Stimulated activated naive CD8-positive, alpha-beta T cell treated with anti-CD3 and anti-CD28 coated beads, Interleukin-15, amount 100 ng/mL, for 72 hours (primary cell): ENCODE data around the gene NRXN3.

Experiments
- ATAC-seq: fragments of 150-1000 bp; cut with Tn5 transposase; 2 replicates; pipeline ENCODE4 v1.10.0; 2021; ENCODE audit warnings: mild to moderate bottlenecking, moderate library complexity
- DNase-seq, 2 donors: peaks; one replicate each; pipeline ENCODE4 v3.0.0; 2021 to 2022
- H3K27ac Mint-ChIP-seq, 2 donors: one replicate each; pipeline ENCODE4 v1.8.0; 2022; ENCODE audit warnings: mild to moderate bottlenecking in 2 of 2, mixed read lengths in 2 of 2, moderate library complexity in 2 of 2
- H3K27me3 Mint-ChIP-seq: one replicate; pipeline ENCODE4 v1.8.0; 2022; ENCODE audit warnings: mixed read lengths
- H3K4me1 Mint-ChIP-seq: one replicate; pipeline ENCODE4 v1.8.0; 2022; ENCODE audit warnings: mild to moderate bottlenecking, mixed read lengths
- H3K4me3 Mint-ChIP-seq, 2 donors: one replicate each; pipeline ENCODE4 v1.8.0; 2022; ENCODE audit warnings: mild to moderate bottlenecking in 2 of 2, mixed read lengths in 2 of 2, moderate library complexity in 1 of 2
- H3K9me3 Mint-ChIP-seq, 2 donors: one replicate each; pipeline ENCODE4 v1.8.0; 2022; ENCODE audit warnings: mixed read lengths in 2 of 2

Gene NRXN3

DNA sequence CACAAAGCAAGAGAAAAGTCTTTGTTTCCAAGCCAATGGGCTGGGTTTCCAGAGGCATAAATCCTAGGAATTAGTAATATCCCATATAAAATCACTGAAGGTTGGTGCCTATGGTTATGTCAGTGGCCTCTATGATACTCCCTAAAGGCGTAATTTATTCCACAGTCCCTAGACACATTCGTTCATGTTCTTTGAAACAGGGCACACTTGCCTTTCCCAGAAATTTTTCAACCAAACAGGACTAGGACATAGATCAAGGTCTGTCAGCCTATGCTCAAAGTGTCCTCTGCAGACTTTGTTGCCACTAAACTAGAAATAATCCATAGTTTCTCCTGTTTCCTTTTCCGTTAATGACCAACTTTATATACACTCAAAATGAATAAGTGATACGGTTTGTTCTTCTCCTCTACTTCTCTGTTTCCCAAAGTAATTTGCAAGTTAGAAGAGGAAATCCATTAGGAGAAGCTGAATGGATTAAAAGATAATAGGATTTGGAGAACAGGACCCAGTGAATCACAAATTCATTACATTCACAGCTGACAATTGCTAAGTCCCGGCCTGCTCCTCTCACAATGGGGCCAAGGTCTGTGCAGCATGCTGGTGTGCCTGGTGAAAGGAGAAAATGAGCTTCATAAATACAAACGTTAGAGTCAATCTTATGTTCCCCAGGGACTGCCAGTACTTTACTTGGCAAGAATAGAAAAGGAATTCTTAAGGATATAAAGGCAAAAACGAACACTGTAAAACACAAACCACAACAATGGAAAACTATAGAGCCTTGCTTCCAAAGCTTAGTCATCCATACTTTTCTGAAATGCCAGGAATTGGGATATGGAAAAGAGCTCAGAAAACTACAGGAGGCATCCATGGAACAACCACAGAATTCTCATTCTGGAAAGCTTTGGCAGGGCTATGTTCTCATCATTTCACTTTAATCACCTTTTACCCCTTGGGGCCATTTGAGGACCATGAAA lies 966.2 kb downstream of the NRXN3 start:
- no peak overlapping the region for H3K27ac Mint-ChIP-seq
- no peaks in the 10 kb centered on the region for H3K9me3 Mint-ChIP-seq
- ATAC-seq: no peak
- no peak for DNase-seq
- no peaks in the 10 kb centered on the region for H3K4me1 Mint-ChIP-seq
- no peak overlapping the region for H3K4me3 Mint-ChIP-seq
- H3K27me3 Mint-ChIP-seq: no peaks in the 10 kb centered on the region

DNA sequence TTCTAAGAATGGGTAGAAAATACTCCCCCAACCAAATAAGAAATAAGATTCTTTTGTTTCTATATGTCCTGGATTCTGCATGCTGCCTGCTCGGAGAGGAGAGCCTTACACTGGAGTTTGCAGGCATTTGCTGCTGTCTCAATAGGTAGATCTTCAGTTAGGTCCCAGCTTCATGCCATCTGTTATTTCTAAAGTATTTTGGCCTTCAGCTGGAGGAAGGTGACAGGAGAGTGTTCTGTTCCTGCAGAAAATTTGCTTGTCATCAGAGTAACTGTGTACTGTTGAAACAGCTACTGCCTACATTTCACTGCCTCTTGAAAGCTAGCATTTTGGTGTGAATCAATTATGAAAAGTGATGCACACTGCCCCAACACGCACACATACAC lies 966.9 kb downstream of the NRXN3 start:
- Mint-ChIP-seq H3K27me3 (no peaks in the 10 kb centered on the region), H3K27ac (no peak overlapping the region), H3K4me3 (no peak overlapping the region), H3K4me1 (no peaks in the 10 kb centered on the region), H3K9me3 (no peaks in the 10 kb centered on the region)
- no peak for DNase-seq
- no peak for ATAC-seq

DNA sequence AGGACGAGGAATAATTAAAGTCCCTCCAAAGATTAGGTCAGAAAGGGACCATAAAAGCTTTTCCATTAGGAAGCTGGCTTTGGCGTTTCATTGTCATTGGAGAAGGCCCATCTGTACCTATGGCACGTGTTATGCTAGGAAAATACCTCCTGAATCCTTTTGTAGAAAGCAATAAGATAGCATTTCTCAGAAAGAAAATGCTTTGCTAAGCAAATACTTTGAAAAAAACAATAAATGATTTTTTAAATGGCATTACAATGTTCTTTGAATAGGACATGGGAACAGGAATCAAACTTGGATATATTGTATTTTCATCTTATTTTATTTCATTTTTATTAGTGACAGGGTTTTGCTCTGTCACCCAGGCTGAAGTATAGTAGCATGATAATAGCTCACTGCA lies 967.7 kb downstream of the NRXN3 start:
- DNase-seq (no peak), ATAC-seq (no peak)
- Mint-ChIP-seq H3K4me3 (no peak overlapping the region), H3K27ac (no peak overlapping the region), H3K9me3 (no peaks in the 10 kb centered on the region), H3K4me1 (no peaks in the 10 kb centered on the region), H3K27me3 (no peaks in the 10 kb centered on the region)

DNA sequence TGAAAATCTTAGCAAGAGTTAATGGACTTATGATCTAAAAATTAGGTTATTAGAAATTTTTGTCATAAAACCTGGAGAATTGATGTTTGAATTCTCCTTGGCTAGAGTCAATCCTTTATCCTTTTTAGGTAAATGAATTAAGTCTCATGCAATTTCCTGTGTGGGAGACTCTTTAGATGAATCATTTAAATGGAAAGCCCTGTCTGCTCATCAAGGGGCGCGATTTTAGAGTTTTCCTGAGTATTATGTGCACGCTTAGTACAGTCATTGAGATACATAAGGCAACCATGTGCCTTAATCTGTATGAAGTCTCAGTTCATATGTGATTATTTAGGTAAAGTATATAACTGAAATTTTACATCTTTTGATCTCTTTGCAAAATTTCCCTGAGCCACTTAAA lies 974.7 kb downstream of the NRXN3 start:
- Mint-ChIP-seq H3K9me3 (peaks cover 0 to 13% of the 10 kb centered on the region in 2 donors), H3K4me3 (no peak overlapping the region), H3K27me3 (no peaks in the 10 kb centered on the region), H3K27ac (no peak overlapping the region), H3K4me1 (no peaks in the 10 kb centered on the region)
- DNase-seq: no peak
- ATAC-seq: no peak

DNA sequence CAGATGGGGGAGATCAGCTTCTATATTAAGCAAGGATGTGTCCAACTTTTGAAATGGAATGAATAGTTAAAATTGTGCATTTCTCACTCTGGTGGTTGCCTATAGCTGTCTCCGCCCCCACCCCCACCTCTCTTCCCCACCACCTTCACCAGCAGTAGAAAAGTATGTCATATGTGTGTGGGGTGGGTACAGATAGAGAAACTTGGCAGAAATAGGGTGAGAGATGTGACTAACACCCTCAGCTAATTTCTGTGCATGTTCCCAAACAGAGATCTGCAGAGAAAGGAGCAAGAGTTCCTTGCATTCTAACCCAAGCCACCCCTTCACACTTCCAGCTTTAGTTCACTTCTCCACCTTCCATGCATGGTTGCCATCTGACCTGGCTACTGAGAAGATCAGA lies 980.1 kb downstream of the NRXN3 start:
- no peak overlapping the region for H3K4me3 Mint-ChIP-seq
- no peaks in the 10 kb centered on the region for H3K27me3 Mint-ChIP-seq
- DNase-seq (no peak), ATAC-seq (no peak)
- no peaks in the 10 kb centered on the region for H3K4me1 Mint-ChIP-seq
- H3K9me3 Mint-ChIP-seq: peaks cover 0 to 19% of the 10 kb centered on the region in 2 donors
- H3K27ac Mint-ChIP-seq: no peak overlapping the region

DNA sequence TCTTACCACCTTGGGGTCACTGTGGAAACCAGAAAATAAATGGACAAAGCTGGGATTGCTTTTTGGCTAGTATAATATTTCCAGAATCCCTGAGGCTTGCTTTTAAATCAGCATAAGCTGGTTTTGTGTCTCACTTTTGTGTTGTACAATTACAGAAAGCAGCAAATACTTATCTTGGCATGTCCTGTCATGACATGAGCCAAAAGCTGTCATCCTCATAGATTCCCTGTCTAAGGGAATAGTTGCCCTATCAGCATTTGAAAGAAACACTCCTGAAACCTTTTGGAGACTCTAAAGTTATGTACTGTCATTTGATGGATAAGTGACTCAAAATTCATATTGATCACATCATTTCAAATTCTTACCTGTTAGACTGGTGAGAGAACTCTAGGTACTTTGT lies 987.2 kb downstream of the NRXN3 start:
- Mint-ChIP-seq H3K4me1 (no peaks in the 10 kb centered on the region), H3K4me3 (no peak overlapping the region)
- DNase-seq: no peak

DNA sequence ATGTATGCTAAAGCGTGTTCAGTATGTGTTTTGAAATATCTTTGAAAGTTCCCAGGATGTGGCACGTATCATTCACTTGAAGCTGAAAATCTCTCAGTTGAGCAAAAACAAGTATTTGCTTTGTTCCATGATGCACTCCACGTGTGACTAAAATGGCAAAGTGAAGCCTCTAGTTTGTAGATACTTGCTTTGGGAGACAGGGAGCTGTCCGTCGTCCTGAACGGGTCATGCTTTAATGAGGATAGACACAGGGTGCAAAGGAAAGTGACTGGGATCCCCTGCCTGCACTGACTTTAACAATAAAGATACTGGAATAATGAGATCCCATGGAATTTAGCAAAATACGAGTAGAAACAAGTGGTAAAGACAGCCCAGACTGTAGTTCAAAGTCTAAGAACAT lies 991.4 kb downstream of the NRXN3 start:
- Mint-ChIP-seq H3K4me1 (no peaks in the 10 kb centered on the region), H3K4me3 (no peak overlapping the region), H3K9me3 (peaks cover 8 to 10% of the 10 kb centered on the region in 2 donors), H3K27ac (no peak overlapping the region), H3K27me3 (no peaks in the 10 kb centered on the region)
- ATAC-seq (no peak), DNase-seq (no peak)

More for the DNA sequence above, 987.2 kb downstream of the NRXN3 start:
- H3K9me3 Mint-ChIP-seq: peaks cover 0 to 2% of the 10 kb centered on the region in 2 donors
- no peaks in the 10 kb centered on the region for H3K27me3 Mint-ChIP-seq
- no peak for ATAC-seq
- H3K27ac Mint-ChIP-seq: no peak overlapping the region

DNA sequence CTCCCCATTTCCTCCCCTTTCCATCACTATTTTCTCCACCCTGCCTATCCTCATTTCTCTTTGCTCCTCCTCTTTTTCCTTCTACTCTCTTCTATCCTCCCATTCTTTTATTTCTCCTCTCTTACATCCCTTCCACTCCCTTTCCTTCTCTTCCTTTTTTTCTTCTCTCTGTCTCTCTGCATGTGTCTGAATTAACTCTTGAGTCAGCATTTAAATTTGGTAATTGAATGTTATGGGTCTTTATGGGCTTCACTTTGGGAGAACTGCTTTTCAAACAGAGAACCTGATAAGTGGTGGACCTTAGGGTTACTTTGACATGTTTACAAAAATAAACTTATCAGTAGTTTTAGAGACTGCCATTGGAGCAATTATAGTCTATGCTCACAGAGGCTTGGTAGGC lies 992.7 kb downstream of the NRXN3 start:
- no peak for ATAC-seq
- no peak overlapping the region for H3K4me3 Mint-ChIP-seq
- H3K4me1 Mint-ChIP-seq: no peaks in the 10 kb centered on the region
- no peaks in the 10 kb centered on the region for H3K27me3 Mint-ChIP-seq
- DNase-seq: no peak
- H3K27ac Mint-ChIP-seq: no peak overlapping the region
- peaks cover 8 to 10% of the 10 kb centered on the region in 2 donors for H3K9me3 Mint-ChIP-seq

DNA sequence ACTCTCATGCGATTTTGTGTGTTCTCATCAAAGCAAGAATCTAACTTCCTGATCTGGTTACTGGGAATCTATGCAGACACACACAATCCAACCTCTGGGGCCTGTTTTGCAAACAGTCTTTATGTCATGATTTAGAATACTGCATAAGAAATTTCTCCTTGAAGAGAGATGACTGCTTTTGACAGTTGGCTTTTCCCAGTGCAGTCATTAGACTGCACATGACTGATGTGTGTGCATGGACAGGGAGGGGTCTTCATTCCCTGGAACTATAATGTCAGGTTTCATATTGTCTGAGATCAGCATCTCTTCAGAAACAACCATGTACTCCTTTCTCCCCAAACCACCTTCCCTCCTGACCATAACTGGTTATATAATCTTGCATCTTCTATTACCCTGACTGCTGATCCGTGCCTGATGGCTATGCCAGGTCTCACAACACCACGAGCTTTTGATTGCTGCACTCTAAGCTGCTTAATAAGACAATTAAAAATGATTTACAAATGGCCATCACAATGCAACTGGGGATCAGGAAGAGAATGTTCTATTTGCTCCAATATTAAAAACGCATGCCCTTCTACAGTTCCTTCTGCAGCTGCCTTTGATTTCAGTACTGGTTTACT lies 995.4 kb downstream of the NRXN3 start:
- no peaks in the 10 kb centered on the region for H3K27me3 Mint-ChIP-seq
- no peak overlapping the region for H3K27ac Mint-ChIP-seq
- no peaks in the 10 kb centered on the region for H3K4me1 Mint-ChIP-seq
- ATAC-seq (no peak), DNase-seq (no peak)
- no peak overlapping the region for H3K4me3 Mint-ChIP-seq
- peaks cover 8 to 10% of the 10 kb centered on the region in 2 donors for H3K9me3 Mint-ChIP-seq

DNA sequence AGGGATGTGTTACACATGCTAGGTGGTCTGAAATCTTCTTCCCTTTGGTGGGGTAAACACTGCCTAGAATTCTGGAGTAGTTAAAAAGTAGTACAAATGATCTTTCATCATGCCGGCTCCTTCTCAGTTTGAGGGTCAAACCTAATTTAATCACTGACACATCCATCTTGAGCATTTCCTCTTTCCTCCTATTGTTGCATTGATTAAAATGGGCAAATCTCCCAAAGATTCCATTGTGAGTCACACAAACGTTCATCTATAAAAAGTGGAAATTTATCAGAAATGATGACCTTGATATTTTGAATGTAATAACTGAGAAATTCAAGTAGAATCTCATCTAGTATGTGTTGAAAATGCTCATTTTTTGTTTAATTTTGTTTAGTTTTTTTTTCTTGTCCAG lies 996.0 kb downstream of the NRXN3 start:
- DNase-seq (no peak), ATAC-seq (no peak)
- no peak overlapping the region for H3K27ac Mint-ChIP-seq
- H3K9me3 Mint-ChIP-seq: peaks cover 8 to 10% of the 10 kb centered on the region in 2 donors
- no peak overlapping the region for H3K4me3 Mint-ChIP-seq
- no peaks in the 10 kb centered on the region for H3K27me3 Mint-ChIP-seq
- H3K4me1 Mint-ChIP-seq: no peaks in the 10 kb centered on the region

DNA sequence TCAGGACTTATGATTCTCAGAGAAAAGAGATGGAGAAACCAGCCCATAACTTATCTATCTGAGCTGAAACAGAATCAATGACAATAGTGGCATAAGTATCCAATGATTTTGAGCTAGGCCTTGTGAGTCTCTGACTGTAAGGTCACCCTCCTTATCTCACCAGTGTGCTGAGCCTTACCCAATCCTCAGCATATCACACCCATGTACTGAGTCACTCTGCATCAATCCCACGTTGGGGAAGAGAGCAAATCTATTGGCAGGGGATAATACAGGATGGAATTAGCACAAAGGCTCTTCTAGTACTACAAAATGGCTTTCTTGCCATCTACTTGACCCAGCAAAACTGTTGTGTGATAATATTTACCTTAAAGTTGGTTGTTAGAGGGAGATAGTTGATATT lies 997.8 kb downstream of the NRXN3 start:
- H3K4me3 Mint-ChIP-seq: no peak overlapping the region
- no peak overlapping the region for H3K27ac Mint-ChIP-seq
- DNase-seq: no peak
- ATAC-seq: no peak
- H3K27me3 Mint-ChIP-seq: no peaks in the 10 kb centered on the region
- peaks cover 2 to 6% of the 10 kb centered on the region in 2 donors for H3K9me3 Mint-ChIP-seq
- no peaks in the 10 kb centered on the region for H3K4me1 Mint-ChIP-seq

DNA sequence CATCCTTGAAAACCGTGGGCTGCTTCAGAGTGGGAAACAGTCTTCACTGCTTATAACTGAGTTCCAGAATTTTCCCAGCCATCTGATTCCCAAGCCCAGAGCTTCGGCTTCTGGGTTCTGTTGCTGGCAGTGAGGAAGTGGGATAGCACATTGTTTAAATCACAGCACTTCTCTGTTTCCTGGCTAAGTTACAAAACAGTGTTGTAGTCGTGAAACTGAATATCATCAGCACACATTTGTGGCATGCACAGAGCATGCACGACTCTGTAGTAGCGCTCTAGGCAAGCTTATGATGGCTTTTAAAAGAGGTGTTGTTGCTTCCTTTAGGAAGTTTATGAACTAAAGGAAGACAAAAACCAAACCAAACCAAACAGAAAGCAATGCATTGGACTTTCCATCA lies 1005.5 kb downstream of the NRXN3 start:
- Mint-ChIP-seq H3K4me3 (no peak overlapping the region), H3K27me3 (no peaks in the 10 kb centered on the region), H3K4me1 (no peaks in the 10 kb centered on the region), H3K9me3 (peaks cover 0 to 10% of the 10 kb centered on the region in 2 donors), H3K27ac (no peak overlapping the region)
- DNase-seq (no peak), ATAC-seq (no peak)

DNA sequence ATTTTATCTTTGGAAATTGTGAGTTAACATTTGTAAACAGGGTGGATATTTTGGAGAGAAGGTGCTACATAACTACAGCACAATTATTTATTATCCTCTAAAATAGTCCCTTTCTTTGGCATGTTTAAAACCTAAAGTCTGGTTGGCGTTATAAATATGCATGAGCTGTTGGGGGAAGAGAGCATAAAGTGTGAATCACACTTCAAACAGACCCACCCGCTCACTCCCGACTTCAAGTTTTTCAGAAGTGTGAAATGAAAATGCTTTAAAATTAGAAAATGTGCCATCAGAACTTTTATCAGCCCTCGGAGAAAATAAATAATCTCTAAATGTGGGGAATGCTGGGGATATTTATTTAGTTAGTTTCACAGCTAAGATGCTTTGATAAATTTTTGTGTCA lies 1006.9 kb downstream of the NRXN3 start:
- ATAC-seq (no peak), DNase-seq (no peak)
- Mint-ChIP-seq H3K9me3 (peaks cover 0 to 10% of the 10 kb centered on the region in 2 donors), H3K27ac (no peak overlapping the region), H3K4me3 (no peak overlapping the region), H3K27me3 (no peaks in the 10 kb centered on the region), H3K4me1 (no peaks in the 10 kb centered on the region)

DNA sequence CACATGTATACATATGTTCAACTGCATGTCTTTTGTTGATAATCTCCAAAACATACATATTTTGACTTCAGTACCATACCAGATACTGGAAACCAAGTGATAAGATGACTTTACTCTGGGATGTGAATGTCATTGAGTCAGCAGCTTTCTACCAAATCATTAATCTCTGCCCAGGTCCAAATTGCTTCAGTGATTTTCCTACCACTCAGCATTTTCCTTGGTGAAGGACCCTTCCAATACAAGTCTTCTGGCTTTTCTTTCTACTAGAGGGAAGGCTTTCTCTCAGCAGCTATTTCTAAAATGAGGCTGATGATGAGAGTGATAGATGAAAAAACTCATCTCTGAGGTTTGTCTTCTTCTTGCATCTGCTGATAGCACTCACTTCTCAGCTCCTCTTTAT lies 1008.5 kb downstream of the NRXN3 start:
- Mint-ChIP-seq H3K27me3 (no peaks in the 10 kb centered on the region), H3K27ac (no peak overlapping the region), H3K4me3 (no peak overlapping the region), H3K4me1 (no peaks in the 10 kb centered on the region), H3K9me3 (peaks cover 7 to 10% of the 10 kb centered on the region in 2 donors)
- ATAC-seq (no peak), DNase-seq (no peak)

DNA sequence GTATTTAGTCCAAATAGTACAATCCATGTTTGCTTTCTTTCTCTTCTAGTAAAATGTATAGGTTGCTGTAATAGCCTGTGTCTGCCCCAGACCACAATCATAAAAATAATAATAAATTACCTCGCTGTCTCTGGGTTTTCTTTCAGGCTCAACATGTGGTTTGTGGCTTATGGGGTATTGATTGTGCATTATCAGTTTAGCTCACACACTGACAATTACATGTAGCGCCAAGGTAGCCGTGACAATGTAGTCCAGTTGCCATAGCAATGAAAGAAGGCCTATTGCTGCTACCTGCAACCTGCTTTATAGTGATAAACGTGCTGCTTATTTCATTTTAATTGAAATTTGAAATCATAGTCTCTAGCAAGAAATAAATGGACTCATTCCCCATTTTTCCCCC lies 1009.8 kb downstream of the NRXN3 start:
- H3K27ac Mint-ChIP-seq: no peak overlapping the region
- no peak for ATAC-seq
- no peak overlapping the region for H3K4me3 Mint-ChIP-seq
- no peak for DNase-seq
- peaks cover 5 to 7% of the 10 kb centered on the region in 2 donors for H3K9me3 Mint-ChIP-seq
- H3K27me3 Mint-ChIP-seq: no peaks in the 10 kb centered on the region
- no peaks in the 10 kb centered on the region for H3K4me1 Mint-ChIP-seq

DNA sequence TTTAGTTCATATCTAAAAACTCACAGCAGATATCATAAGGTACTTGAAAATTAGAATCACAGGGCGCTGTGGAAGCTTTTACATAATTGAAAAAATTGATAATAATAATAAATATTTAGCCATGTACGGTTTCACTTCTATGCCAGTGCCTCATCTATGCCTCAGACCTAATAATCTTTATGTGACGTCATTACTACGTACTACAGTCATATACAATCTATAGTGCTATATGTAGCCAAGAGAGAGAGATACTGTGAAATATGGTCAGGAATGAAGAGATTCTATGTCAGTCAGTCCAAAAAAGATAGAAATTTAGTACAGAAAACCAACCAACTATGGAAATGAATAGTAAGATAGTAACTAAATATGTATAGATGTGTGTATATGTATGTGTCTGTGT lies 1010.5 kb downstream of the NRXN3 start:
- Mint-ChIP-seq H3K9me3 (peaks cover 5 to 7% of the 10 kb centered on the region in 2 donors), H3K4me1 (no peaks in the 10 kb centered on the region), H3K27ac (no peak overlapping the region), H3K27me3 (no peaks in the 10 kb centered on the region), H3K4me3 (no peak overlapping the region)
- no peak for ATAC-seq
- DNase-seq: no peak
